HEK293 (cell line): ENCODE results near the gene CLECL1.

ENCODE experiments used
- CTCF ChIA-PET: fragments of 350-600 bp; formaldehyde crosslinking; extraction: SDS; loops from one replicate; lab custom pipeline; 2021; ENCODE audit warnings: antibody characterized with exemption; lab: Yijun Ruan, JAX
- POLR2A ChIA-PET: fragments of 300-600 bp; formaldehyde crosslinking; extraction: SDS; loops from one replicate; lab custom pipeline; 2020; ENCODE audit warnings: antibody characterized with exemption, inconsistent platforms; lab: Yijun Ruan, JAX
- H3K27ac ChIP-seq: fragments of 200-500 bp; sonication (Bioruptor generic); 2 replicates; pipeline ENCODE4 v1.5.1; 2014; ENCODE audit warnings: low read depth, low read length, control low read depth, inconsistent platforms; ENCODE audit errors: extremely low read depth
- H3K36me3 ChIP-seq, 2 experiments: fragments of 200-500 bp in 1 of 2; sonication (Bioruptor generic) in 1 of 2; 1 replicate in 1 of 2; 2 replicates in 1 of 2; pipeline ENCODE4 v1.5.1; 2014 to 2017; ENCODE audit warnings: inconsistent platforms in 2 of 2, low read length in 2 of 2; ENCODE audit not compliant: control insufficient read depth in 2 of 2, insufficient read depth in 1 of 2
- H3K4me1 ChIP-seq: fragments of 200-500 bp; sonication (Bioruptor generic); 2 replicates; pipeline ENCODE4 v1.5.1; 2014; ENCODE audit warnings: mild to moderate bottlenecking, low read length, inconsistent platforms; ENCODE audit not compliant: control insufficient read depth, insufficient read depth
- H3K4me3 ChIP-seq: 2 replicates; pipeline ENCODE4 v1.5.1; 2011; ENCODE audit warnings: low read depth, mild to moderate bottlenecking, control low read depth, low read length, moderate library complexity
- H3K9me3 ChIP-seq: fragments of 200-500 bp; sonication (Bioruptor generic); 2 replicates; pipeline ENCODE4 v1.5.1; 2014; ENCODE audit warnings: low read depth, low read length, inconsistent platforms; ENCODE audit not compliant: control insufficient read depth, insufficient read depth
- EGR2 ChIP-seq: fragments of 450-650 bp; formaldehyde crosslinking; IDR thresholded peaks from 2 replicates; pipeline ENCODE4 v1.5.1; 2016; ENCODE audit warnings: low read depth, missing biosample characterization, missing genetic modification characterization
- GLI4 ChIP-seq: fragments of 450-650 bp; formaldehyde crosslinking; IDR thresholded peaks from 2 replicates; pipeline ENCODE4 v1.5.1; 2016; ENCODE audit warnings: missing biosample characterization, missing genetic modification characterization
- HIC1 ChIP-seq: fragments of 450-650 bp; formaldehyde crosslinking; IDR thresholded peaks from 2 replicates; pipeline ENCODE4 v1.5.1; 2016; ENCODE audit warnings: missing biosample characterization, missing genetic modification characterization
- HOXA7 ChIP-seq: sonication (generic); formaldehyde crosslinking; IDR thresholded peaks from 2 replicates; pipeline ENCODE4 v1.8.1; 2022; ENCODE audit warnings: missing genetic modification reagents, borderline replicate concordance
- REPIN1 ChIP-seq: fragments of 450-650 bp; formaldehyde crosslinking; IDR thresholded peaks from 2 replicates; pipeline ENCODE4 v1.5.1; 2017; ENCODE audit warnings: missing biosample characterization, missing genetic modification characterization, low read depth
- ZBTB11 ChIP-seq: fragments of 450-650 bp; formaldehyde crosslinking; conservative IDR thresholded peaks from 2 replicates; pipeline ENCODE4 v1.5.1; 2016; ENCODE audit warnings: low read depth, missing biosample characterization, missing genetic modification characterization
- ZFP37 ChIP-seq: fragments of 450-650 bp; formaldehyde crosslinking; IDR thresholded peaks from 2 replicates; pipeline ENCODE4 v1.5.1; 2016; ENCODE audit warnings: missing biosample characterization, missing genetic modification characterization
- ZNF157 ChIP-seq: fragments of 450-650 bp; formaldehyde crosslinking; IDR thresholded peaks from 2 replicates; pipeline ENCODE4 v1.5.1; 2016; ENCODE audit warnings: missing biosample characterization, missing genetic modification characterization
- ZNF211 ChIP-seq: fragments of 450-650 bp; formaldehyde crosslinking; IDR thresholded peaks from 2 replicates; pipeline ENCODE4 v1.5.1; 2016; ENCODE audit warnings: low read depth, missing biosample characterization, missing genetic modification characterization
- ZNF23 ChIP-seq: fragments of 450-650 bp; formaldehyde crosslinking; IDR thresholded peaks from 2 replicates; pipeline ENCODE4 v1.5.1; 2016; ENCODE audit warnings: missing biosample characterization, missing genetic modification characterization, borderline replicate concordance
- ZNF248 ChIP-seq: fragments of 450-650 bp; formaldehyde crosslinking; IDR thresholded peaks from 2 replicates; pipeline ENCODE4 v1.5.1; 2017; ENCODE audit warnings: missing biosample characterization, missing genetic modification characterization
- ZNF311 ChIP-seq: fragments of 450-650 bp; formaldehyde crosslinking; IDR thresholded peaks from 2 replicates; pipeline ENCODE4 v1.5.1; 2017; ENCODE audit warnings: missing biosample characterization, missing genetic modification characterization, borderline replicate concordance
- ZNF433 ChIP-seq: fragments of 450-650 bp; formaldehyde crosslinking; IDR thresholded peaks from 2 replicates; pipeline ENCODE4 v1.5.1; 2016; ENCODE audit warnings: missing biosample characterization, missing genetic modification characterization, low read depth
- ZNF473 ChIP-seq: fragments of 450-650 bp; formaldehyde crosslinking; IDR thresholded peaks from 2 replicates; pipeline ENCODE4 v1.5.1; 2017; ENCODE audit warnings: missing biosample characterization, missing genetic modification characterization
- ZNF514 ChIP-seq: fragments of 450-650 bp; formaldehyde crosslinking; IDR thresholded peaks from 2 replicates; pipeline ENCODE4 v1.5.1; 2016; ENCODE audit warnings: missing biosample characterization, missing genetic modification characterization
- ZNF555 ChIP-seq: fragments of 450-650 bp; formaldehyde crosslinking; conservative IDR thresholded peaks from 2 replicates; pipeline ENCODE4 v1.5.1; 2017; ENCODE audit warnings: missing biosample characterization, mild to moderate bottlenecking, missing genetic modification characterization, inconsistent platforms
- ZNF624 ChIP-seq: fragments of 450-650 bp; formaldehyde crosslinking; IDR thresholded peaks from 2 replicates; pipeline ENCODE4 v1.5.1; 2017; ENCODE audit warnings: missing biosample characterization, missing genetic modification characterization
- ZNF645 ChIP-seq: fragments of 450-650 bp; formaldehyde crosslinking; IDR thresholded peaks from 2 replicates; pipeline ENCODE4; 2016; ENCODE audit warnings: missing biosample characterization, missing genetic modification characterization
- ZNF701 ChIP-seq: fragments of 450-650 bp; formaldehyde crosslinking; IDR thresholded peaks from 2 replicates; pipeline ENCODE4 v1.5.1; 2016; ENCODE audit warnings: missing biosample characterization, missing genetic modification characterization
- ZNF791 ChIP-seq: fragments of 450-650 bp; formaldehyde crosslinking; IDR thresholded peaks from 2 replicates; pipeline ENCODE4 v1.5.1; 2016; ENCODE audit warnings: missing biosample characterization, missing genetic modification characterization
- ZNF792 ChIP-seq: fragments of 450-650 bp; formaldehyde crosslinking; IDR thresholded peaks from 2 replicates; pipeline ENCODE4 v1.5.1; 2016; ENCODE audit warnings: missing biosample characterization, missing genetic modification characterization
- ZNF830 ChIP-seq: fragments of 450-650 bp; IDR thresholded peaks from 2 replicates; pipeline ENCODE4 v1.5.0; 2018; ENCODE audit warnings: missing biosample characterization, missing genetic modification characterization, low read depth, mild to moderate bottlenecking, moderate library complexity
- ZSCAN16 ChIP-seq: fragments of 450-650 bp; formaldehyde crosslinking; IDR thresholded peaks from 2 replicates; pipeline ENCODE4 v1.5.1; 2016; ENCODE audit warnings: missing biosample characterization, missing genetic modification characterization

The CLECL1 gene

GRCh38 chr12:9732921-9733461 is at the start of gene CLECL1:
CLECL1 (minus strand) TSS chr12:9733097.
- TF ChIP-seq ZNF624 (tag by site-specific recombination) = no peak
- no peak for TF ChIP-seq ZNF555 (tag by site-specific recombination)
- TF ChIP-seq GLI4 (tag by site-specific recombination) = no peak
- TF ChIP-seq, all 188 proteins: peak for 0
- H3K9me3 ChIP-seq = no peaks in the 10 kb centered on the region
- ChIA-PET POLR2A (no interaction called here), CTCF (interaction anchor here (0.9 to 1.1 kb wide), 2 partner anchors 10 to 17 kb away, joined by 4 read pairs; no protein-coding TSS in a partner anchor)
- no peak within 1 kb of the TSS for H3K27ac ChIP-seq
- no peaks in the 10 kb centered on the region for H3K36me3 ChIP-seq
- H3K4me3 ChIP-seq = no peak within 1 kb of the TSS
- H3K4me1 ChIP-seq = no peaks in the 10 kb centered on the region

GRCh38 chr12:9781360-9781759 is 48.5 kb upstream of the CLECL1 start:
- CTCF ChIA-PET = interaction anchor here (1.2 kb wide), 1 partner anchor 32 kb away, joined by 3 read pairs; no protein-coding TSS in a partner anchor

GRCh38 chr12:9779209-9779608 is 46.3 kb upstream of the CLECL1 start:
- Histone ChIP-seq H3K36me3 (no peaks in the 10 kb centered on the region), H3K9me3 (no peaks in the 10 kb centered on the region), H3K4me3 (no peak overlapping the region), H3K27ac (no peak overlapping the region), H3K4me1 (no peaks in the 10 kb centered on the region)
- ChIA-PET CTCF (no interaction called here), POLR2A (no interaction called here)
- TF ChIP-seq ZNF157 (tag by site-specific recombination) = no peak
- TF ChIP-seq ZBTB11 = no peak
- no peak for TF ChIP-seq ZNF830 (tag by site-specific recombination)
- no peak for TF ChIP-seq ZSCAN16
- TF ChIP-seq REPIN1 (tag by site-specific recombination) = no peak

More at GRCh38 chr12:9781360-9781759, 48.5 kb upstream of the CLECL1 start:
- POLR2A ChIA-PET = no interaction called here
- TF ChIP-seq ZNF701 (tag by site-specific recombination) (no peak), ZFP37 (tag by site-specific recombination) (no peak), ZNF248 (tag by site-specific recombination) (no peak), EGR2 (no peak), ZNF645 (tag by site-specific recombination) (no peak), GLI4 (tag by site-specific recombination) (no peak), ZNF792 (no peak), ZNF311 (tag by site-specific recombination) (no peak), ZNF433 (no peak), HOXA7 (no peak), ZNF791 (tag by site-specific recombination) (no peak), ZNF473 (tag by site-specific recombination) (no peak), ZNF23 (tag by site-specific recombination) (no peak), ZNF514 (tag by site-specific recombination) (no peak), ZNF211 (tag by site-specific recombination) (no peak), REPIN1 (tag by site-specific recombination) (no peak), HIC1 (tag by site-specific recombination) (no peak)
- Histone ChIP-seq H3K4me3 (no peak overlapping the region), H3K27ac (no peak overlapping the region), H3K36me3 (no peaks in the 10 kb centered on the region), H3K9me3 (no peaks in the 10 kb centered on the region), H3K4me1 (no peaks in the 10 kb centered on the region)
